HepG2 (cell line): ENCODE results near the gene PAQR7. TPM values are rescaled to one million over a fixed set of nuclear protein-coding genes. Genes with fewer than 3 reads are reported as not detected.

Experiments used
- ATF2 ChIP-seq: sonication (generic); formaldehyde crosslinking; IDR thresholded peaks from 2 replicates; pipeline ENCODE4 v1.4.0; 2020; ENCODE audit warnings: missing genetic modification reagents
- KLF6 ChIP-seq: IDR thresholded peaks from 2 replicates; pipeline ENCODE4 v1.8.0; 2016; ENCODE audit warnings: missing biosample characterization, missing genetic modification reagents
- MIER3 ChIP-seq: IDR thresholded peaks from 2 replicates; pipeline ENCODE4 v1.6.1; 2016; ENCODE audit warnings: missing compliant biosample characterization, borderline replicate concordance
- PHF20 ChIP-seq: sonication (generic); formaldehyde crosslinking; IDR thresholded peaks from 2 replicates; pipeline ENCODE4 v1.5.0; 2020; ENCODE audit warnings: mild to moderate bottlenecking, missing genetic modification reagents
- RCOR2 ChIP-seq: IDR thresholded peaks from 2 replicates; pipeline ENCODE4 v1.6.1; 2016; ENCODE audit warnings: missing biosample characterization, missing genetic modification reagents
- SCMH1 ChIP-seq: sonication (generic); formaldehyde crosslinking; IDR thresholded peaks from 2 replicates; pipeline ENCODE4 v1.9.0; 2021; ENCODE audit warnings: missing genetic modification reagents, mild to moderate bottlenecking, borderline replicate concordance
- SSRP1 ChIP-seq: IDR thresholded peaks from 2 replicates; pipeline ENCODE4 v1.6.1; 2016; ENCODE audit warnings: control low read depth
- TAF1 ChIP-seq: sonication (generic); formaldehyde crosslinking; IDR thresholded peaks from 2 replicates; pipeline ENCODE4 v1.4.0; 2020; ENCODE audit warnings: missing genetic modification reagents
- ZBTB40 ChIP-seq, 2 experiments: fragments of 450-650 bp in 1 of 2; sonication (generic) in 1 of 2; formaldehyde crosslinking in 1 of 2; IDR thresholded peaks; 2 replicates each; pipeline versions ENCODE4 v1.6.1 to v1.8.0; 2016 to 2022; ENCODE audit warnings: antibody characterized with exemption in 1 of 2, mild to moderate bottlenecking in 1 of 2, missing genetic modification reagents in 1 of 2
- ZNF382 ChIP-seq: sonication (generic); formaldehyde crosslinking; IDR thresholded peaks from 2 replicates; pipeline ENCODE4 v1.5.0; 2020; ENCODE audit warnings: missing genetic modification reagents, mild to moderate bottlenecking, borderline replicate concordance
- ZNF563 ChIP-seq: sonication (generic); formaldehyde crosslinking; IDR thresholded peaks from 2 replicates; pipeline ENCODE4 v1.8.0; 2022; ENCODE audit warnings: mild to moderate bottlenecking, moderate library complexity, missing genetic modification reagents
- polyA plus RNA-seq, 8 experiments: library from polyadenylated mRNA; depleted of rRNA in 3 of 8; stranded (reverse) in 7 of 8; unstranded in 1 of 8; fragments of >200 nt; fragmentation: Illumina TruSeq in 4 of 8; extraction: Trizol in 4 of 8; gene quantifications; 2 replicates each; pipeline versions ENCODE4 v1.2.1 to v1.2.3, GENCODE V29; 2011 to 2016; ENCODE audit warnings: low read depth in 4 of 8, missing spikeins in 1 of 8, mixed read lengths in 1 of 8; ENCODE audit not compliant: insufficient read depth in 1 of 8
- total RNA-seq, 5 experiments: library from RNA; depleted of rRNA; stranded (reverse); fragments of >200 nt; fragmentation: Illumina TruSeq; extraction: Trizol; gene quantifications; 2 replicates each; pipeline ENCODE4 v1.2.3, GENCODE V29; 2016; ENCODE audit warnings: low read depth in 1 of 5
- TF ChIP-seq, protein P1 (sequence below): sonication (generic); formaldehyde crosslinking; IDR thresholded peaks from 2 replicates; pipeline ENCODE4 v1.5.0; 2020; ENCODE audit warnings: mild to moderate bottlenecking, missing genetic modification reagents, borderline replicate concordance

The PAQR7 gene
- total and polyA plus RNA-seq, 2 of the 13 experiments (the other 11 are each of a cell fraction or from before 2014, with no cell fraction given): 13.2 to 16.6 TPM

- 0 out of 2 replicates have a peak, but pooled peaks have one; percentile 18 for TF ChIP-seq ATF2 (CRISPR knock-in tag)
- no peak for TF ChIP-seq ZBTB40 (IDR thresholded peaks at IDR 0.05)
- no peak for TF ChIP-seq ZBTB40 (CRISPR knock-in tag; IDR thresholded peaks at IDR 0.05)
- TF ChIP-seq SSRP1: no peak
- no peak for TF ChIP-seq RCOR2 (CRISPR knock-in tag)
- no peak for TF ChIP-seq ZNF382
- TF ChIP-seq, protein P1, sequence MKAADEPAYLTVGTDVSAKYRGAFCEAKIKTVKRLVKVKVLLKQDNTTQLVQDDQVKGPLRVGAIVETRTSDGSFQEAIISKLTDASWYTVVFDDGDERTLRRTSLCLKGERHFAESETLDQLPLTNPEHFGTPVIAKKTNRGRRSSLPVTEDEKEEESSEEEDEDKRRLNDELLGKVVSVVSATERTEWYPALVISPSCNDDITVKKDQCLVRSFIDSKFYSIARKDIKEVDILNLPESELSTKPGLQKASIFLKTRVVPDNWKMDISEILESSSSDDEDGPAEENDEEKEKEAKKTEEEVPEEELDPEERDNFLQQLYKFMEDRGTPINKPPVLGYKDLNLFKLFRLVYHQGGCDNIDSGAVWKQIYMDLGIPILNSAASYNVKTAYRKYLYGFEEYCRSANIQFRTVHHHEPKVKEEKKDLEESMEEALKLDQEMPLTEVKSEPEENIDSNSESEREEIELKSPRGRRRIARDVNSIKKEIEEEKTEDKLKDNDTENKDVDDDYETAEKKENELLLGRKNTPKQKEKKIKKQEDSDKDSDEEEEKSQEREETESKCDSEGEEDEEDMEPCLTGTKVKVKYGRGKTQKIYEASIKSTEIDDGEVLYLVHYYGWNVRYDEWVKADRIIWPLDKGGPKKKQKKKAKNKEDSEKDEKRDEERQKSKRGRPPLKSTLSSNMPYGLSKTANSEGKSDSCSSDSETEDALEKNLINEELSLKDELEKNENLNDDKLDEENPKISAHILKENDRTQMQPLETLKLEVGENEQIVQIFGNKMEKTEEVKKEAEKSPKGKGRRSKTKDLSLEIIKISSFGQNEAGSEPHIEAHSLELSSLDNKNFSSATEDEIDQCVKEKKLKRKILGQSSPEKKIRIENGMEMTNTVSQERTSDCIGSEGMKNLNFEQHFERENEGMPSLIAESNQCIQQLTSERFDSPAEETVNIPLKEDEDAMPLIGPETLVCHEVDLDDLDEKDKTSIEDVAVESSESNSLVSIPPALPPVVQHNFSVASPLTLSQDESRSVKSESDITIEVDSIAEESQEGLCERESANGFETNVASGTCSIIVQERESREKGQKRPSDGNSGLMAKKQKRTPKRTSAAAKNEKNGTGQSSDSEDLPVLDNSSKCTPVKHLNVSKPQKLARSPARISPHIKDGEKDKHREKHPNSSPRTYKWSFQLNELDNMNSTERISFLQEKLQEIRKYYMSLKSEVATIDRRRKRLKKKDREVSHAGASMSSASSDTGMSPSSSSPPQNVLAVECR (CRISPR knock-in tag): peak; percentile 42; the same call in 1 of the 2 replicates
- TF ChIP-seq MIER3 (CRISPR knock-in tag): no peak
- no peak for TF ChIP-seq KLF6 (CRISPR knock-in tag)
- TF ChIP-seq SCMH1 (CRISPR knock-in tag): no peak
- no peak; the same call in 1 of the 2 replicates for TF ChIP-seq ZNF563 (CRISPR knock-in tag)
- no peak for TF ChIP-seq PHF20 (CRISPR knock-in tag)
- TF ChIP-seq TAF1 (CRISPR knock-in tag): peak; percentile 77
Observed at GRCh38 chr1:25905680-25906643, 30.5 kb upstream of the PAQR7 start, which contains the start of gene STMN1 (continued).
